ENCODE measurements around the gene PMEPA1.

PMEPA1 gene

DNA sequence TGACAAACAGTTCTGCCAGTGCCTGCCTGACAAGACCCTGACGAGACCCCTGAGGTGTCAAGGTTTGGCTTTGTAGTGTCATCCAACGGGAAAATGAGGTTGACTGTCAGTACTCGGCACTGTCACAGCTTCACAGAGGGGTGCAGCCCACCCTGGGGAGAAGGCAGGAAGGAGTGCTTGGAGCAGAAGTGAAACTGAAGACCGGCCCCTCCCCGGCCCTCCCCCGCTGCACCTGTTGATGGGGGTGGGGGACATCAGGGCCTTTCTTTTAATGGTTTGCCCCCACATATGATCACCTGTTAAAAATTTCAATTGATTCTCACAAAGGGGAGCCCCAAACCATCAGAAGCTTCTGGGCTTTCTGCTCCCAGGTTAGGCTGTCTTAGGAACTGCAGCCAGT lies 6.8 kb downstream of the PMEPA1 start:
- WGBS, 2 experiments = 68 to 74% methylated on average over 6 of the region's 6 CpGs
- no peak overlapping the region for H3K4me3 ChIP-seq (ENCODE audit: insufficient read depth, low read depth, low read length)
- H3K4me1 ChIP-seq (ENCODE audit: control insufficient read depth, insufficient read depth, low read length) = peaks cover 26% of the 10 kb centered on the region
- H3K9me3 ChIP-seq (ENCODE audit: control insufficient read depth, low read length) = no peaks in the 10 kb centered on the region
- peaks cover 24% of the 10 kb centered on the region for H3K27me3 ChIP-seq (ENCODE audit: control insufficient read depth, insufficient read depth, low read length, poor library complexity, severe bottlenecking)
- H3K27ac ChIP-seq (ENCODE audit: insufficient read depth, low read depth, low read length, poor library complexity, severe bottlenecking) = no peak overlapping the region
- H3K36me3 ChIP-seq (ENCODE audit: control insufficient read depth, insufficient read depth, low read length) = no peaks in the 10 kb centered on the region

DNA sequence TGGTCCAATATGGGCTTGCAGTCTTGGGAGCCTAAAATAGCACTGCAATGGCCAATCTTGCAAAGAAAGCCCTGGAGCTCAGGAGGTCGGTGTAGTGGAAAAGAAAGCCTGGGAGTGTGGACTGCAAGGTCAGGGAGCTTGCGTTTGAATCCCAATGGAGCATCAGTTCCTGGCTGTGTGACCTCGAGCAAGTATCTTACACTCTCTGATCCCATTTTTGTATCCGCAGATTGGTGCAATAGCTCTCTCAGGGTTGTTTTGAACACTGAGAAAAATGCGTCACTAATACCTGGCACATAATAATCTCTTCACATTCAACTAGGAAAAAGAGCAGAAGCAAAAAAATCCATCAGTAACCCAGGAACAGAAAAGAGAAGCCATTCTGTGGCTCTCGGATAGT lies 7.3 kb downstream of the PMEPA1 start:
- Histone ChIP-seq H3K4me1 (ENCODE audit: control insufficient read depth, insufficient read depth, low read length) (peaks cover 26% of the 10 kb centered on the region), H3K27me3 (ENCODE audit: control insufficient read depth, insufficient read depth, low read length, poor library complexity, severe bottlenecking) (peaks cover 20% of the 10 kb centered on the region), H3K4me3 (ENCODE audit: insufficient read depth, low read depth, low read length) (no peak overlapping the region), H3K36me3 (ENCODE audit: control insufficient read depth, insufficient read depth, low read length) (no peaks in the 10 kb centered on the region), H3K27ac (ENCODE audit: insufficient read depth, low read depth, low read length, poor library complexity, severe bottlenecking) (no peak overlapping the region), H3K9me3 (ENCODE audit: control insufficient read depth, low read length) (no peaks in the 10 kb centered on the region)
- WGBS, 2 experiments = 88 to 90% methylated on average over 6 of the region's 6 CpGs

DNA sequence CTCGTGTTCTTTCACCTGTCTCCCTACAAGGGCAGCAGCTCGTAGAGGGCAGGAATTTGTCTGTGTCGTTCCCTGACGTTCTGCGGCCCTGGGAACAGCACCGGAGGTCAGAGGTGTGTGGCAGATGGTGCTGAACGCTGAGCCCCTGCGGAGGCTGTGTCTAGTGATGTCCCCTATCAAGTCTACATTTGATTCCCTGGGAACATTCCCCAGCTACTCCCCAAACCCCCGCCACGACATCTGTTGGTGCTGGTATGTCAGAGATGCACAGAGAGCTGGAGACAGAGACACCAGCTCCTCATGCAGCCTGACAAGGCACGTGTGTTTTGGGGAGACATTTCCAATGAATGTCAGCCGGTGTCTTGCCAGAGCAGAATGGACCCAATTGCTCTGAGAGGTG lies 7.7 kb downstream of the PMEPA1 start:
- no peaks in the 10 kb centered on the region for H3K9me3 ChIP-seq (ENCODE audit: control insufficient read depth, low read length)
- H3K36me3 ChIP-seq (ENCODE audit: control insufficient read depth, insufficient read depth, low read length) = no peaks in the 10 kb centered on the region
- peaks cover 26% of the 10 kb centered on the region for H3K4me1 ChIP-seq (ENCODE audit: control insufficient read depth, insufficient read depth, low read length)
- H3K27me3 ChIP-seq (ENCODE audit: control insufficient read depth, insufficient read depth, low read length, poor library complexity, severe bottlenecking) = peaks cover 15% of the 10 kb centered on the region
- WGBS, 2 experiments = 84 to 88% methylated on average over 12 of the region's 12 CpGs
- H3K27ac ChIP-seq (ENCODE audit: insufficient read depth, low read depth, low read length, poor library complexity, severe bottlenecking) = no peak overlapping the region
- no peak overlapping the region for H3K4me3 ChIP-seq (ENCODE audit: insufficient read depth, low read depth, low read length)

DNA sequence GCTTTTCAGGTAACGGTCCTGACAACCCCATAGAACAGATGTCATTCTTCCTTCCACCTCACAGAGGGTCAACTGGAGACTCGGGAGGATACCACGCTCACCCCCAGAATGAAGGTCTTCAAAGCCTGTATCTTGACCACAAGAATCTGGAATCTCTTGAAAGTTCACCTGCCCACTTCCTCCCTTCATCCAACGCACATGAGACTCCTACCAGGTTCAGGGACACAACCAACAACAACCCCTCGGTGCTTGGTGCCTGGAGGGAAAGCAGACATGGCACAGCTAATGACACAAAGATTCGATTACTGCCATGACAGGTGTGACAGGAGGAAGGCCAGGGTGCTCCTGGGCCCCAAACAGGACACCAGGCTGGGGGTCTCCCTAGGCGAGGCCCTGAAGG lies 8.2 kb downstream of the PMEPA1 start:
- no peaks in the 10 kb centered on the region for H3K36me3 ChIP-seq (ENCODE audit: control insufficient read depth, insufficient read depth, low read length)

DNA sequence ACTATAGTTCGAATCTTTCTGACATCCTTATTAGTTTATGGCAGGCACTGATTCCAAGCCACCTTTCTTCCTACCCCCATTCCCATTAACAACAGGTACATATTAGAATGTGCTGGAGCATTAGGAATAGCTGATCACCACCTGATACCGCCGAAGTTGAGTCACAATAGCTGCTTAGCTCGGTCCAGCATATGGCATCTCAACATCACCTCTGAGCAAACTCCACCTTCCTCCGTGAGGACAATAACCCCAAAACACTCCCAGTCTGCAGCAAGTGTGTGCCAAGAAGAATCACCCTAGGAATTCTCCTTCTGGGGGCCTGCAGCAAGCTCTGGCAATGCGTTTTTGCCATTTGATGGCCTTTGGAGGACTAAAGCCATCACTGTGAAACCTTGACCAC lies 8.7 kb downstream of the PMEPA1 start:
- no peak overlapping the region for H3K4me3 ChIP-seq (ENCODE audit: insufficient read depth, low read depth, low read length)
- H3K4me1 ChIP-seq (ENCODE audit: control insufficient read depth, insufficient read depth, low read length) = peaks cover 19% of the 10 kb centered on the region
- H3K27me3 ChIP-seq (ENCODE audit: control insufficient read depth, insufficient read depth, low read length, poor library complexity, severe bottlenecking) = peaks cover 5% of the 10 kb centered on the region
- H3K27ac ChIP-seq (ENCODE audit: insufficient read depth, low read depth, low read length, poor library complexity, severe bottlenecking) = no peak overlapping the region
- no peaks in the 10 kb centered on the region for H3K36me3 ChIP-seq (ENCODE audit: control insufficient read depth, insufficient read depth, low read length)
- 88 to 90% methylated on average over 6 of the region's 6 CpGs for WGBS, 2 experiments
- no peaks in the 10 kb centered on the region for H3K9me3 ChIP-seq (ENCODE audit: control insufficient read depth, low read length)

More for the DNA sequence above, 8.2 kb downstream of the PMEPA1 start:
- Histone ChIP-seq H3K27ac (ENCODE audit: insufficient read depth, low read depth, low read length, poor library complexity, severe bottlenecking) (no peak overlapping the region), H3K4me1 (ENCODE audit: control insufficient read depth, insufficient read depth, low read length) (peaks cover 25% of the 10 kb centered on the region), H3K9me3 (ENCODE audit: control insufficient read depth, low read length) (no peaks in the 10 kb centered on the region), H3K27me3 (ENCODE audit: control insufficient read depth, insufficient read depth, low read length, poor library complexity, severe bottlenecking) (peaks cover 11% of the 10 kb centered on the region), H3K4me3 (ENCODE audit: insufficient read depth, low read depth, low read length) (no peak overlapping the region)
- WGBS, 2 experiments = 90 to 92% methylated on average over 7 of the region's 7 CpGs

DNA sequence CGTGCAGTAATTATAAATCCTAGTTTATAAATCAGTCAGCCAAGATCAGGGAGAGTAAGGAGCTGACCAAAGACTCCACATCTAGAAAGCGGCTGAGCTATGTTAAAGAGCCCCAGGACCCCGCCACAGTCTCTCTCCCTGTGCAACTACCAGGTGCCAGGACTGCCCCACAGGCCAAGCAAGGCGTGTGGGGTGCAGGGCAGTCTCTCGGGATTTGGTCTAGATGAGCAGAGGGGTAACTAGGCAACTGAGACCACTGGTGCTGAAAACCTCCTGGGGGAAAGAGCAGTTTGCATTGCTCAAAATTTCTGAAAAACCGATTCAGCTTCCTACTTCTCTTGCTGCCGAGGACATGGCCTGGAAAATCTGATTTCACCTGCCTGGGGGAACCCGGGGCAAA lies 10.4 kb downstream of the PMEPA1 start:
- H3K27ac ChIP-seq (ENCODE audit: insufficient read depth, low read depth, low read length, poor library complexity, severe bottlenecking) = no peak overlapping the region
- no peaks in the 10 kb centered on the region for H3K36me3 ChIP-seq (ENCODE audit: control insufficient read depth, insufficient read depth, low read length)
- peaks cover 5% of the 10 kb centered on the region for H3K4me1 ChIP-seq (ENCODE audit: control insufficient read depth, insufficient read depth, low read length)
- no peaks in the 10 kb centered on the region for H3K9me3 ChIP-seq (ENCODE audit: control insufficient read depth, low read length)
- no peak overlapping the region for H3K4me3 ChIP-seq (ENCODE audit: insufficient read depth, low read depth, low read length)
- no peaks in the 10 kb centered on the region for H3K27me3 ChIP-seq (ENCODE audit: control insufficient read depth, insufficient read depth, low read length, poor library complexity, severe bottlenecking)
- 89 to 92% methylated on average over 8 of the region's 8 CpGs for whole genome bisulfite sequencing, 2 experiments

- no peaks in the 10 kb centered on the region for H3K9me3 ChIP-seq (ENCODE audit: control insufficient read depth, low read length)
- no peak overlapping the region for H3K4me3 ChIP-seq (ENCODE audit: insufficient read depth, low read depth, low read length)
- WGBS, 2 experiments = 80 to 86% methylated on average over 7 of the region's 7 CpGs
- H3K4me1 ChIP-seq (ENCODE audit: control insufficient read depth, insufficient read depth, low read length) = peaks cover 5% of the 10 kb centered on the region
- H3K27ac ChIP-seq (ENCODE audit: insufficient read depth, low read depth, low read length, poor library complexity, severe bottlenecking) = no peak overlapping the region
- H3K27me3 ChIP-seq (ENCODE audit: control insufficient read depth, insufficient read depth, low read length, poor library complexity, severe bottlenecking) = no peaks in the 10 kb centered on the region
- H3K36me3 ChIP-seq (ENCODE audit: control insufficient read depth, insufficient read depth, low read length) = no peaks in the 10 kb centered on the region
These were observed 10.9 kb downstream of the PMEPA1 start for GRCh38 chr20:57698867-57699275.

- H3K4me3 ChIP-seq (ENCODE audit: insufficient read depth, low read depth, low read length) = no peak overlapping the region
- H3K27me3 ChIP-seq (ENCODE audit: control insufficient read depth, insufficient read depth, low read length, poor library complexity, severe bottlenecking) = no peaks in the 10 kb centered on the region
- H3K9me3 ChIP-seq (ENCODE audit: control insufficient read depth, low read length) = no peaks in the 10 kb centered on the region
- WGBS, 2 experiments = 94 to 95% methylated on average over 17 of the region's 17 CpGs
- no peaks in the 10 kb centered on the region for H3K36me3 ChIP-seq (ENCODE audit: control insufficient read depth, insufficient read depth, low read length)
- H3K27ac ChIP-seq (ENCODE audit: insufficient read depth, low read depth, low read length, poor library complexity, severe bottlenecking) = no peak overlapping the region
- H3K4me1 ChIP-seq (ENCODE audit: control insufficient read depth, insufficient read depth, low read length) = peaks cover 5% of the 10 kb centered on the region
These were observed 11.5 kb downstream of the PMEPA1 start for GRCh38 chr20:57698116-57698866.

DNA sequence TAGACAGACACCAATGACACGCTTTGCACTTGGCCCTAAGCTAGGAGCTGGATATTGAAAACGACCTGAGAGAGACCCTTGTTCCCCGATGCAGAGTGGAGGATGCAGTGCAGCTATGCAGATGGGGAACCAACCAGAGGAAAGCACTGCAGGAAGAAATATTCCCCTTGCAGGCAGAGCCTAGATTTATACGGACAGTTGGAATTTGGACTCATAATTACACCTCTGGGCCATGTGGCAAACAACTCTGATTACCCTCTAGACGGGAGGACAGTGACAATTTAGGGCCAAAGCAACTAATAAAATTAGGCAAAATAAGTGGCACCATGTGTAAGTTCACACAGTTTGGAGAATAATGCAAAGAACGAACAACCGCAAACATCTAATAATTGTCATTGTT lies 12.3 kb downstream of the PMEPA1 start:
- H3K9me3 ChIP-seq (ENCODE audit: control insufficient read depth, low read length) = no peaks in the 10 kb centered on the region
- H3K4me3 ChIP-seq (ENCODE audit: insufficient read depth, low read depth, low read length) = no peak overlapping the region
- H3K4me1 ChIP-seq (ENCODE audit: control insufficient read depth, insufficient read depth, low read length) = no peaks in the 10 kb centered on the region
- H3K27ac ChIP-seq (ENCODE audit: insufficient read depth, low read depth, low read length, poor library complexity, severe bottlenecking) = no peak overlapping the region
- no peaks in the 10 kb centered on the region for H3K27me3 ChIP-seq (ENCODE audit: control insufficient read depth, insufficient read depth, low read length, poor library complexity, severe bottlenecking)
- 85 to 86% methylated on average over 7 of the region's 7 CpGs for WGBS, 2 experiments
- H3K36me3 ChIP-seq (ENCODE audit: control insufficient read depth, insufficient read depth, low read length) = no peaks in the 10 kb centered on the region

GRCh38 chr20:57696401-57696961 lies 13.3 kb downstream of the PMEPA1 start:
- WGBS, 2 experiments = 93 to 97% methylated on average over 12 of the region's 12 CpGs
- H3K27ac ChIP-seq (ENCODE audit: insufficient read depth, low read depth, low read length, poor library complexity, severe bottlenecking) = no peak overlapping the region

More at GRCh38 chr20:57696401-57696961, 13.3 kb downstream of the PMEPA1 start:
- Histone ChIP-seq H3K4me3 (ENCODE audit: insufficient read depth, low read depth, low read length) (no peak overlapping the region), H3K27me3 (ENCODE audit: control insufficient read depth, insufficient read depth, low read length, poor library complexity, severe bottlenecking) (no peaks in the 10 kb centered on the region), H3K9me3 (ENCODE audit: control insufficient read depth, low read length) (no peaks in the 10 kb centered on the region), H3K36me3 (ENCODE audit: control insufficient read depth, insufficient read depth, low read length) (no peaks in the 10 kb centered on the region), H3K4me1 (ENCODE audit: control insufficient read depth, insufficient read depth, low read length) (no peaks in the 10 kb centered on the region)
